ENCODE data around the gene HSPA2.
"Not testable (repeated sequence)": the region's sequence is repeated elsewhere in the genome, so short reads cannot be mapped to it uniquely, and the experiment has no call there.

The HSPA2 gene

GRCh38 chr14:64566651-64567122, 26.1 kb downstream of the HSPA2 start:
- DNase-seq, result no peak

DNA sequence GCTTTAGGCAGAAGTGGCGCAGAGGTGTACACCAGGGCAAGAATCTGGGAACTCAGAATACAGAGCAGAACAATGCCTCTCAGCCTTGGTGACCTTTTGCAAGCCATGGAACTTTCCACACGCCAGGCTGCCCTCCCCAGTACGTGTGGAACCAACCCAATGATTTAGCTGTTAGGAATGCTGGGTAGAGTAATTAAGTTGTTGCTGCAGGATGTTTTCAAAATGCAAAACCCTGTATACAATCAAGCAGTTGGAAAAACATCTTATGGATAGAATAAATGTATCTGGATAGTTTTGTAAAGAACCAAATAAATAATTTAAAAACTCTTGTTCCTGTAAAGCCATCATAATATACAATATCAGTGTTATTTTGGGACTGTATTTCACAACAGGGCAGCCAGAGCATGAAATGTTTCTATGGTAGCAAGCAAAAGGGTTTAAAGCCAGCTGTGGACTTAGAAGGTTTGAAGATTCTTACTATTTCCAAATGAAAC, 28.6 kb downstream of the HSPA2 start:
- DNase-seq, result no peak

DNA sequence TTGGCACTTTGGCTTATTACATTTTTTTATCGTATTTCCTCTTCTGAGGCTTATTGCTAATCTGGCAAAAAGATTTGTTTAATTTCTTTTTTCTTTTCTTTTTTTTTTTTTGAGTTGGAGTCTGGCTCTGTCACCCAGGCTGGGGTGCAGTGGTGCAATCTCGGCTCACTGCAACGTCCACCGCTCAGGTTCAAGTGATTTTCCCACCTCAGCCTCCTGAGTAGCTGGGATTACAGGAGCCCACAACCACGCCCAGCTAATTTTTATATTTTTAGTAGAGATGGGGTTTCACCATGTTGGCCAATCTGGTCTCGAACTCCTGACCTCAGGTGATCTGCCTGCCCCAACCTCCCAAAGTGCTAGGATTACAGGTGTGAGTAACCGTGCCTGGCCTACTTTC, 29.1 kb downstream of the HSPA2 start:
- DNase-seq, result not testable (repeated sequence)

DNA sequence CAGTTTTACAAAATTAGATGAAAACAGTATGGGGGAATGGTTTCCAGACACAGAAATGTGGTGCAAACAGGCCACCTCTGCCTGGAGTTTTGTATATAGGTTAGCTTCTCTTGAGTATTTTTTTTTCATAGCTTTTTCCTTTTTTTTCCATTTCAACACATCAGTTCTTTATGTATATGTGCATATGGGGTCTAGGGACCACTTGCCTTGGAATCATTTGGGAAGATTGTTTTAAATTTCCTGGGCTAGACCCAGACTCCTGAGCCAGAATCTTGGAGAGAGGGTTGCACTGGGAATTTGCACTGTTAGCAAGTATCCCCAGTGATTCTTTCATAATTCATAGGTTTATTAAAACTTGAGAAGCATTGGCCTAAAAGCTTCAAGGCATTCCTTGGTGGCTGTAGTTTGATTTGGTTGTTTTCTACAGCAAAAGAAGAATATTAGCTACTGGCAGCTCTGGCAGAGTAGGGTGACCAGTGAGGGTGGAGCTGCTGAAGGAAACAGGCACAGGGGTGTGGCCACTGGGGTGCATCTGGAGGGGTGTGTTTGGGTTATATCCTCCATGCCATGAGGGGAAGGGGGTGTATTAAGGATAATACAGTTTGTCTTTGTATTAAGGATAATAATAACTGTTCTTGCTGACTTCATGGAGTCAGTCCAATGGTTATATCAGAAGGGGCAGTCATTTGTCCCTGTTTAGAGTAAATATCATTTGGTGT, 32.0 kb downstream of the HSPA2 start:
- DNase-seq, result no peak

GRCh38 chr14:64573109-64573508, 32.6 kb downstream of the HSPA2 start:
- no peak for DNase-seq

DNA sequence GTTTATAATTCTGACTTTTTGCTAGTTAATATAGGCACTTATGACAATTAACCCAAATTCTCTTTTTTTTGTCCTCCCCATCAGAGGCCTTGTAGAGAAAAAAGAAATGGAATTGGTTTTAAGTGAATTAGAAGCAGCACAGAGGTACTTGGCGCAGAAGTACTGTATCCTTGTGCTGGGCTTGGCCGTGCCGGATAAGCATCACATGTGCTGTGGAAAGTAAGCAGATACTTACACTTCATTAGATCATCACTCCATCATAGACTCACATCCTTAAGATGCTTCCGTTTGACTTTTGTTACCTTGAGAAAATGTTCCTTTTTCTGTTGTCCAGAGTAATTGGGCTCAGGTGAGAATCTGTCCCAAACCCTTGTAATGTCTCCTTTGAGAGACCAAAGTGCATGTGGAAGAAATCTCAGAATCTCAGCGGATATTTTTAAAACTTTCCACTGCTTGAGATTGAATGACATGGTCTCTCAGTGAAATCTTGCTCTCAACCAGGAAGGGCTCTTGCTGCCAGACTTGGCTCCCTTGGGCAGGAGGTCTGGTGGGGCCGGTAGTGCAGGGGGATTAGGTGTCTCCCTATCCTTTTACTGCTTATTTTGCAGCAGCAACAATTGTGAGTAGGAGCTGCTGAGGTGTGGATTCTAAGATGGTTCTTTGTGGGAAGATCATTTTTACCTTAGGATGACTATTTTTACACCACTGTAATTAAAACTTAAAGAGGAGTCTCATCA, 34.0 kb downstream of the HSPA2 start:
- DNase-seq, result no peak

GRCh38 chr14:64577211-64577610, 36.7 kb downstream of the HSPA2 start:
- no peak for DNase-seq

DNA sequence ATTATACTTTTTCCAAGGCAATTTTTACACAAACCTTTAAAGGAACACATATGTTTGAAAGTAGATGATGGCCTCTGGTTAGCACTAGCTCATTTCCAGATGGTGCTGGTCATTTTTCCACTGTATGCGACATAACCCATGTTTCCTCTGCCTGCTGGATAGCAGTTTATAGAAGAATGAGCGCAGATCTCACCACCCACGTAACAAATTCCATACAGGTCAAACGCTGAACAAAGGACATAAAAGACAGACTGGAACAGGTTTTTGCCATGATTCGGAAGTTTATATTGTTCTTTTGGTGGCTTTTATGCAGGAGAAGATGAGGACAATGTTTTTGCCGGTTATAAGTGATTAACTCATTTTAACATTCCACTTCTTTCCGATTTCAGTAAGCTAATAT, 39.9 kb downstream of the HSPA2 start:
- no peak for DNase-seq

GRCh38 chr14:64581363-64581762, 40.8 kb downstream of the HSPA2 start:
- no peak for DNase-seq

GRCh38 chr14:64581817-64582216, 41.3 kb downstream of the HSPA2 start:
- no peak for DNase-seq

- no peak for DNase-seq
These were observed 43.6 kb downstream of the HSPA2 start for GRCh38 chr14:64584190-64584589.

DNA sequence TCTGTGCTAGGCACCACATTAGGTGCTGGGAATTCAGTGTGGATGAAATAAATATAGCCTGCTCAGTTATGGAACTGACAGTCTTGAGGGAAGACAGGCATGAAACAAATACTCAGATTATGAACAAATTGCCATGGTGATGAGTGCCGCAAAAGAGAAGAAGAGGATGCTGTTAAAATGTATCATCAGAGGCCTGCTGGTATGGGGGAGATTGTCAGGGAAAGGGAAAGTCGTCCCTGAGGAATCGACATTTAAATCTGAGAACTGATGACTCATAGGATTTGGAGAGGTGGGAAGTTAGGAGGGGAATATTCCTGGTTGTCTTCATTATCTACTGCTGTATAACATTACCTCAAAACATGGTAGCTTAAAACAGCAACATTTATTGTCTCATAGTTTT, 51.3 kb downstream of the HSPA2 start:
- DNase-seq, result no peak
